NCI-H1694 (cell line): ENCODE measurements around the gene ZNF683.
"Not testable (repeated sequence)": the region's sequence is repeated elsewhere in the genome, so short reads cannot be mapped to it uniquely, and the experiment has no call there.

Experiments
- DNase-seq: peaks from one replicate; lab custom pipeline; 2025; lab: John Stamatoyannopoulos, UW

The ZNF683 gene

DNA sequence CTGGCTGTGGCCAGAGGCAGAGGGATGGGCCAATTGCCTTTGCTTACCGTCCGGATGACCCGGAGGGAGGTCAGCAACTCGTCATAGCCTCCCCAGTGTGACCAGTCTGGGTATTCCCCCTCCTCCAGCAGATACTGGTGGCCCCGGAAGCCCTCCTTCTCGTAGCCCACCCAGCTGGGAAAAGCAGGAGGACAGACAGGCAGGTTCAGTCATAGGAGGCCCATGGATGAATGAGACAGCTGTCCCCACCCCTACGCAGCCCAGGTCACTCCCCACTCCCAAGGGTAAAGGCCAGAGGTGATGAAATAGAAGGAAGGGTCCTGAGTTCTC is 35.4 kb downstream of the ZNF683 start:
- DNase-seq, result no peak

DNA sequence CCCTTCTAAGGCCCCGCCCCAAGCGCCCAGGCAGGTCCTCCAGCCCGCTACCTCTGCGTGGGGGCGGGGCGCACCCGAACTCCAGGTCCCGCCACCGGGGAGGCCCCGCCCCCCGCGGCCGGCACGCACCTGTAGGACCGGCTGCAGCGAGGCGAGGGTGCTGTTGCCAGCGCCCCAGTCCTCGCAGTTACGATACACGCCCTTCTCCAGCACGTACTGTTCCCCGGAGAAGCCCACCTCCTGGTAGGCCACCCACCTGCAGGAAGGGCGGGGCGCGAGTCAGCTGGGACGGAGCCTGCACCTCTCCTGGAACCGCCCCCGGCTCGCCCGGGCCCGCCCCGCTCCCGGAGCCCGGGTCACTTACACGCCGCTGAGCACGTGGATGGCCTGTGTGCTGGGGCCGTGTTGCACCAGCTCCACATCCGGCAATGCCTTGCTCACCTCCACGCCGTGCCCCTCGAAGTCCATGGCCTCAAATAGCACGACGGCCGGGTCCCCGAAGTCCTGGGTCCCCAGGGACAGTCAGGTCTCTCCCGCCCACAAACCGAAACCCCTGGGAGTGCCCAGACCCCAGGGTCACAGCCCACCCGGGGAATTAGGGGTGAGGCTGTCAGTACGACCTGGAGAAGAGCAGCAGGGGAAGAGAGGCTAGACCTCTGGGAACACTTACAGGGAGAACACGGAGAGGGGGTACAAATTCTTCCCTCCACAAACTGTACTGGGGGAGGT is 35.9 kb downstream of the ZNF683 start:
- DNase-seq, result no peak

DNA sequence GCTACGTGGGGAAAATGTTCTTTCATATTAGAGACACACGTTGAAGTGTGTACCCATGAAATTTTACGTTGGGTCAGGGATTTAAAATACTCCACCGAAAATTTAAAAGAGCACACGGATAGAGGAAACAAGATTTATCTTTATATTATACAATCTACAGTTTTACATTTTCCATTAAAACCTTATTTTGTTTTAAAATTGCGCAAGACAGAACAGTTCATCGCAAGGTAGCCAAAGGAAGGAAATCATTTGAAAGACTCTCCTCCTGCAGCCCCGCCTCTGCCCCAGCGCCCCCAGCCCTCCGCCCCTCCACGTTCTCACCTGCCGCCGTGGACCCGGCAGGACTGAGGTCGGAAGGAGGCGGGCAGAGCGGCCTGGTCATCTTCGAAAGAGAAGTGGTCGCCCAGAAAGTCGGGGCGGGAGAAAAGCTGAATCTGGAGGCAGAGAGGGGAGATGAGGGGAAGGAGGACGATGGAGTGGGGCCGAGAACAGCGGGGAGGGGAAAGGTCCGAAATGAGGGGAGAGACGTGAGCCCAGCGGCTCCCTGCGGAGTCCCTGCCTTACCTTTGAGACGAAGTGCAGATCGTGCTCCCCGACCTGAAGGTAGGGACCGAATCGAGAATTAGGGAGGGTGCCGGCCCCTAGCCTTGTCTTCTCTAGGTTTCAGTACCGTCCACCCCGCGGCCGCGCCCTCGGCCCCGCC is 36.6 kb downstream of the ZNF683 start:
- DNase-seq, result no peak

DNA sequence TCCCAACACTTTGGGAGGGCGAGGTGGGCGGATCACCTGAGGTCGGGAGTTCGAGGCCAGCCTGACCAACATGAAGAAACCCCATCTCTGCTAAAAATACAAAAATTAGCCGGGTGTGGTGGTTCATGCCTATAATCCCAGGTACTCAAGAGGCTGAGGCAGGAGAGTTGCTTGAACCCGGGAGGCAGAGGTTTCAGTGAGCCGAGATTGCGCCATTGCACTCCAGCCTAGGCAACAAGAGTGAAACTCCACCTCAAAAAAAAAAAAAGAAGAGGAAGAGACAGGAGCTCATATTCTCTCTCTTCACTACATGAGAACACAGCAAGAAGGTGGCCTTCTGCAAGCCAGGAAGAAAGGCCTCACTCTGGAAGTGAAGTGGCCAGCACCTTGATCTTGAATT is 39.2 kb downstream of the ZNF683 start:
- DNase-seq, result not testable (repeated sequence)

DNA sequence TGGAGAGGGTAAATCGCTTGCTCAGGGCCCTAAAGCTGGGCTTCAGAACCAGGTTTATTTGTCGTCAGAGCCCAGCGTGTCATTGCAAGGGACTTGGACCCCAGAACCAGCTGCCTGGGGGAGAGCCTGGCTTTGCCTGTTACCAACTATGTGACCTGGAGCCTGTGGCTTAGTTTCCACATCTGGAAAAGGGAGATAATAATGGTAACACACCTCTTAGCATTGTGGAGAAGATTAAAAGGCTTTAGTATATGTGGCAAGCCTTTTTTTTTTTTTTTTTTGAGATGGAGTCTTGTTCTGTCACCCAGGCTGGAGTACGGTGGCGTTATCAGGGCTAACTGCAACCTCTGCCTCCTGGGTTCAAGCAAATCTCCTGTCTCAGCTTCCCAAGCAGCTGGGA is 42.3 kb downstream of the ZNF683 start:
- no peak for DNase-seq

DNA sequence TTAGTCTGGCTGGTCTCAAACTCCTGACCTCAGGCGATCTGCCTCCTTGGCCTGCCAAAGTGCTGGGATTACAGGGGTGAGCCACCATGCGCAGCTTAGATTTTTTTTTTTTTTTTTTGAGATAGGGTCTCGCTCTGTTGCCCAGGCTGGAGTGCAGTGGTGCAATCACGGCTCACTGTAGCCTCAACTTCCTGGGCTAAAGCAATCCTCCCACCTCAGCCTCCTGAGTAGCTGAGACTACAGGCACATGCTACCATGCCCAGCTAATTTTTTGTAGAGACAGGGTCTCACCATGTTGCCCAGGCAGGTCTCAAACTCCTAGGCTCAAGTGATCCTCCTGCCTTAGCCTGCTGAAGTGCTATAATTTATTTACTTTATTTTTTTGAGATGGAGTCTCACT is 43.2 kb downstream of the ZNF683 start:
- not testable (repeated sequence) for DNase-seq

DNA sequence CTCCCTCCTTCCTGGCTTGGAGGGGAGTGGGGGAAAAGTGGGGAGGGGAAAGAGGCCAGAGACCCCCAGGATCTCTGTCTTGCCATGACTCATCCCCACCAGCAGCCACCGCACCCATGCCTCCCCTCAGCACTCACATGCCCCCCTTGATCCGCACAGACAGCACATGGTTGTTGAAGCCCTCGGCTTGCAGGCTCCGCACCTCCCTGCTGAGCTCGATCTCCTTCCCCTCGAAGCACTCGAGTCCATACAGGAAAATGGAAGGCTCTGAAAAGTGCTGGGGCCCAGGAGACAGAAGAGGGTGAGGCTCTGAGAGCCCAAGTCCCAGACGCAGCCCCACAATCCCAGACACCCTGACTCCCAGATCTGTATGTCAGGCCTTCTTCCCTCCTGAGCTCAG is 44.0 kb downstream of the ZNF683 start:
- no peak for DNase-seq

DNA sequence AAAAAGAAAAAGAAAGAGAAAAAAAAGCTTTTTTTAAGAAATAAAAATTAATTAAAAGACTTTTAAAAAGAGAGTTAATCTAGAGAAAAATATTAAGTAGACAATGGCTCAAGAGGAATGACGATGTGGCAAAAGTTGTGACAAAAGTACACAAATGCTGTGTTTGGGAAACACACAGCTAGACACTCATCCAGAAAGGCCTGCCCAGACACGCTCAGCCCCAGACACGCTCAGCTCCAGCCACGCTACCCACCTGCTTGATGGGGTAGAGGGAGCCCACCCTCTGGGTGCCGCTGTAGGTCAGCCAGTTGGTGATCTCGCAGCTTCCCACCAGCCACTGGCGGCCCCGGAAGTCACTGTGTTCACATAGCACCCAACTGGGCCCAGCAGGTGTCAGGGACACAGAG is 44.6 kb downstream of the ZNF683 start:
- peak; percentile 57 for DNase-seq

DNA sequence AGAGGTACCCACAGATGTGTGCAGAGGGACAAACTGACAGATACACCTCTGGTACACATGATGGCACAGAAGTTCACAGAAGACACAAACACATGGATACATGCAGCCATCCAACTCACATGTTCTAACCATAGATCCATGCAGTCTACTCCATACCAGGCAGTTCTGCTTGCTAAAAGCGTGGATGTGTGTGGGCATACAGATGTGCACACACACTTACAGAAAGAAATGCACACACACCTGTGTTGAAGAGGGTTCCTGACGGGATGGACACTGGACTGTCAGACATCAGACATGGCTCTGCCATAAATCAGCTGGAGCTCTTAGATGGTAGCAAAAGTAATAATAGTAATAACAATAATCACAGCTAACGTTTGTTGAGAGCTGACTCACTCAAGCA is 48.0 kb downstream of the ZNF683 start:
- no peak for DNase-seq

DNA sequence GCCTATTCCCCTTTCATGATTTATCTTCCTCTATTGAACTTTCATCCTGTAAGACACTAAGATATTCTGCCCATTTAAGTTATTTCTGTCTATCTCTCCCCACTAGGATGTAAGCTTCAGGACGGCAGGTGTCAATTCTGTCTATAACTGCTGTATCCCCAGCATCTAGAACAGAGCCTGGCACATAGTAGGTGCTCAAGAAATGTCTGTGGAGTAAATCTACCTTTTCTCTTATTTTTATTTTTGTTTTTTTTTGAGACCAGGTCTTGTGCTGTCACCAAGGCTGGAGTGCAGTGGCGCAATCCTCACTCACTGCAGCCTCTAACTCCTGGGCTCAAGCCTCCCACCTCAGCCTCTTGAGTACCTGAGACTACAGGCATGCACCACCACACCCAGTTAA is 49.2 kb downstream of the ZNF683 start:
- no peak for DNase-seq

DNA sequence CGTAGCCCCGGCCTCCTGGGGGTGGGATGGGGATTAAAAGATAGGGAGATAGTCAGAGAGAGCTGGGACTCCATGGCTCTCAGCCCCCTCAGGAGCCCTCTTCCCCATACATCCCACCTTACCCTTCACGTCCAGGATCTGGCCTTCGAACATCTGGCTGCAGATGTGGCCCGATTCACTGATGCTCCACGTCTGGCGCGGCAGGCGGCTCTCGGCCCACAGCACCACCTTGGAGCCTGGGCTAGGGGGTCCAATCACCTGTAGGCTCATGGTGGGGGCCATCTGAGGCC is 50.6 kb downstream of the ZNF683 start:
- DNase-seq, result no peak

DNA sequence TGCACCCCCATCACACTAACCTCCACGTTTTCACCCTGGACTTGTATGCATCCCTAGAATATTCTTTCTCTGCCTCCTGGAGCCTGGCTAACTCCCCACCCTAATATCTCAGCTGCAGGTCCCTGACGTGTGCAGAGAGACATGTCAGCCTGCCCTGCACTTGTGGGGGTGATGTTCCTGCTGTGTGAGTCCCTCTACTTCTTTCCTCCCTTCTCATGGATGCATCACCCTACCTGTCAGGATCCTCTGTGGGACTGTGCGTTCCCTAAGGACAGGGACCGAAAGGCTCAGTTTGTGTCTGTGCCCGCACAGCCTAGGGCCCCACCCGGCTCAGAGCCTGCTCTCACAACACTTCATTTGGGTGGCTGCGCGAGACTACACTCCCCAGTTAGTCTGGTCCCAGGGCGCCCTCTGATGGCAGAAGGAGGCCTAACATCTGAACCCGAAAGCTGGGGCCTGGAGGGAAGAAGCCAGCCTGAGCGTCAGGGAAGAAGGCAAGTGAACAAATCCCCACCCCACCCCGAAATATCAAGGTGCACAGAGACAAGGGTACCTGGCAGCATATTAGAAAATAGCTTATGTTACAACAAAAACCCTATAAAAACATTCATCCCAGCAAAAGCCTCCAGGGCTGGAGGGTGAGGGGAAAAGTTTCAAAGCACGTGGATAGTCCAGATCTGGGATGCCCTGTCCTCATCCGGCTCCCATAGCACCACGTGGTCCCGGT is 51.1 kb downstream of the ZNF683 start:
- peak; percentile 53 for DNase-seq

DNA sequence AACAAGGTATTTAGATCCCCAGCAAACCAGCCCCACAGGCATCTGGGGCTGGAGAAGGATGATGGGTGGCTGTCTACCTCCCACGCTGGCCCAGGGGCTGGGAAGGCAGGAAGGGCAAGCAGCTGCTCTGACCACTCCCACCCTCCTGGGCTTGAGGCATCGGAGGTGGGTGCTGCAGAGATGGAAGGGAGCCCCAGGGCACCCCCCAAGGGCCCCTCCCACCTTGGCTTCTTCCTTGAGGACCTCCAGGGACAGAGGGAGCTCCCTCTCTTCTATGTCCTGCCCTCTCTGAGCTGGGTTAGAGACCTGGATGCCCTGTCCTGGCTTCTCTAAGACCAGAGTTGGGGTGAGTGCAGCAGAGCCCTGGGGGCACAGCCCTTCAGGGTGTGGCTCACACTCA is 51.7 kb downstream of the ZNF683 start:
- no peak for DNase-seq

DNA sequence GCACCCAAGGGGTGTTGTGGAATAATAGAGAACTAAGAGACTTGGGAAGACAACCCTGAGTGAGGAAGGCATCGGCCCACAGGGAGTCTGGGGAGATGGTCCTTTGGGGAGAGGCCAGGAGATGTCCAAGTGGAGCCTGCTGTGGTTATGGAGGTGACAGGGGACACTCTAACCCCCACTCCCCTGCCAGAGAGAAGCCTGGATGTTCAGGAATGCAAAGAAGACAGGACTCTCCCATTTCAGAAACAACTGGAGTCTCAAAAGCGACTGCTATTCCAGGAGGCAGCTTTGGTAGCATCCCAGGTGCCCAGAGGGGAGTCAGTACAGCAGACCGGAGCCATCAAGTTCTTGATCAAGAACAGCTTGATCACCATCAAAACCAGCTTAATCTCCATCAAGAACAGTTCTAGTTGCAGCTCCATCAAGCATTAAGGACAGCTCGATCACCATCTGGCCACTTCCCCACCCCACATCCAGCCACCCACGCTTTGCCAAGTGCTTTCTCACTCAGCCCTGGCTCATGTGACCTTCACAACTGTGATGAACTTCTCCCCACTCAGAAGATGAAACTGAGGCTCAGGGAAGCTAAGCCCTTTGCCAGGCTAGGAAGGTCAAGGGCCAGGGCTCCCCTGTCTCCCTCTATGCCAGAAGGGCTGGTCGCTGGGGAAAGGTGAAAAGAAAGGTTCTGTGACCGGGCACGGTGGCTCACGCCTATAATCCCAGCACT is 54.0 kb downstream of the ZNF683 start:
- no peak for DNase-seq

DNA sequence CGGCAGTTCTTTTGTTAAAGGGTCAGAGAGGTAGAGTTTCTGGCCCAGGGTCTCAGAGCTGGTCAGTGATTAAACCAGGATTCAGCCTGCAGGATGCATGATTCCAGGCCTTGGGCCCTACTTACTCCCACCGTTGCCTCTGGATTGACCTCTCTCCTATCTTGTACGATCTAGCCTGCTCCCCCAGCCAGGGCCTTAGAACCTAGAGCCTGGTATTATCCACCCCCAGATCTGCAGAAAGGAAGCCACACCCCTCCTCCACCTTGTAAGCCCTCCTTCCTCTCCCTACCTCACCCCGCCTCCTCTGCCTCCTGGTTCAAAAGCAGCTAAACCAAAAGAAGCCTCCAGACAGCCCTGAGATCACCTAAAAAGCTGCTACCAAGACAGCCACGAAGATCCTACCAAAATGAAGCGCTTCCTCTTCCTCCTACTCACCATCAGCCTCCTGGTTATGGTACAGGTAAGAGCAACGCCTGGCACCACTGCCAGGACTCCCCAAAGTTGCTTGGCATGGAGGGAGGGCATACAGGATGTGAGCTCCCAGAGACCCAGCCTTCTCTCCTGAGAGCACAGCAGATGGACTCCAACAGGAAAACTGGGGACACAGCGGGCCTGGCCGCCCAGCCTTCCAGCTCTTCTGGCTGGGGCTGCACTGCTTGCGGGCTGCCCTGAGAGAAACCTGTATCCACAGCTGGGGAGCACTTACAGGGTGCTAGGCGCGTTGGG is 54.8 kb downstream of the ZNF683 start, which contains the start of gene CD52:
Gene CD52, plus strand, starts transcription at position 347 of the 726 bp plus-strand sequence. Its CDS starts 60 bp downstream, at position 407.
- no peak for DNase-seq

DNA sequence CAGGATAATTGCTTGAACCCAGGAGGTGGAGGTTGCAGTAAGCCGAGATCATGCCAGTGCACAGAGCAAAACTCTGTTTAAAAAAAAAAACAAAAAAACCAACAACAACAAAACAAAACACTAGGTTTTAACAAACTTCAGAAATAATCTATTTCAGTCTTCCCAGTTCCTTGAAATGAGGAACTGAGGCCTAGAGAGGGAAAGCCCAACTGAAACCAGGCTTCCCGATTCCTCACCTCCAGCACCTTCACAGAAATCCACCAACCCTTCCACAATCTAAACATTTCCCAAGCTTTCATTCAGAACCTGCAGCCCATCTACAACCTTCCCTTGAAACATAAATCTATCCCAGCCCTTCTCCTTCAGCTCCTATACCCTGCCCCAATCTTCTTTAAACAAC is 55.4 kb downstream of the ZNF683 start:
- DNase-seq, result no peak

DNA sequence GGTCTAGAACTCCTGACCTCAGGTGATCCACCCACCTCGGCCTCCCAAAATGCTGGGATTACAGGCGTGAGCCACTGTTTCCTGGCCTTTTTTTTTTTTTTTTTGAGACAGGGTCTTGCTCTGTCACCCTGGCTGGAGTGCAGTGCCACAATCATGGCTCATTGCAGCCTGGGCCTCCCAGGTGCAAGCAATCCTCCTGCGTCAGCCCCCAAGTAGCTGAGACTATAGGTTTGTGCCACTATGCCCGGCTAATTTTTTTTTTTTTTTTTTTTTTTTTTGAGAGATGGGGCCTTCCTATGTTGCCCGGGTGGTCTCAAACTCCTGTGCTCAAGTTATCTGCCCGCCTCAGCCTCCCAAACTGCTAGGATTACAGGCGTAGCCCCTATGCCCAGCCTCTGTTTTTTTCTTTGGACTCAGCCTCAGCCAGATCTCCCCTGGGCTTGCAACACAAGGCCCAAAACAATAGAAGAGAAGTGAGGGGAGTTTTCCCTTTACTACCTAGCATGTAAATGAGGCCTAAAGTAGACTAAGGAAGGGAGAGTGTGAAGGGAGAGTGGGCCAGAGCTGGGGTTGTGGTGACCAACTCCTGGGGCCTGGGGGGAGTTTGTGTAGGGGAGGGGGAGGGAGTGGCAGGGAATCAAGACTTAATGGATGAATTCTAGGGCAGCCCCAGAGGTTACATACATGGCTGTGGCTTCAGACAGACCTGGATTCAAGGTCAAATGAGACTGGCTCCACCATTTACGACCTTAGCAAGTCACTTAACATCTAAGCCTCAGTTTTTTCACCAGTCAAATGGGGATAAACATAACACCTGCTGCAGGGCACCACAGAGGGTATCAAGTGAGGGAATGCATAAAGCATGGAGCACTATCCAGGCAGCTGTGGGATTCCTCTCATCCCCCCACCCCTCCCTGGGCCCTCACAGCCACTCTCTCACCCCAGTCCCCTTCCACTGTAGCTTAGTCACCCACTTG is 56.4 kb downstream of the ZNF683 start:
- DNase-seq, result no peak

DNA sequence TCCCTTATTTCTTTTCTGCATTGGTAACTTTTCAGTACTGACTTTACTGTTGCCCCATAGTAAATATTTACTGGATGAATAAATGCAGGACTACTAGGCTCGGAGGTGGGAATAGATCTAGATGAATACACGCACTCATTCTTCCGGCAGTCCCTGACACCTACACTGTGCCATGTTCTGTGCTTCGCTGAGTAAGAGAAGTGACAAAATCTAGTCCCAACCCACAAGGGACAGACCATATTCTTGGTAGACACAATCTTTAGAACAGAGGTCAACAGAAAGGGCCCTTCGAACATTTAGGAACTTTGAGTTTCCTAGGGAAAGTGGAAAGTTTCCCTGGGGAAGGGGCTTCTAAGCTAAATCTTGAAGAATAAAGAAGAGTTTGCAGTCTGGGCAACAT is 58.0 kb downstream of the ZNF683 start:
- no peak for DNase-seq
